HG03457 (cell line): ENCODE data around the gene TREML2.

Source experiments
- ATAC-seq: cut with Tn5 transposase; IDR thresholded peaks from one replicate; pipeline ENCODE4 v1.9.1; 2021; ENCODE audit warnings: moderate number of reproducible peaks; ENCODE audit not compliant: unreplicated experiment

The TREML2 gene

DNA sequence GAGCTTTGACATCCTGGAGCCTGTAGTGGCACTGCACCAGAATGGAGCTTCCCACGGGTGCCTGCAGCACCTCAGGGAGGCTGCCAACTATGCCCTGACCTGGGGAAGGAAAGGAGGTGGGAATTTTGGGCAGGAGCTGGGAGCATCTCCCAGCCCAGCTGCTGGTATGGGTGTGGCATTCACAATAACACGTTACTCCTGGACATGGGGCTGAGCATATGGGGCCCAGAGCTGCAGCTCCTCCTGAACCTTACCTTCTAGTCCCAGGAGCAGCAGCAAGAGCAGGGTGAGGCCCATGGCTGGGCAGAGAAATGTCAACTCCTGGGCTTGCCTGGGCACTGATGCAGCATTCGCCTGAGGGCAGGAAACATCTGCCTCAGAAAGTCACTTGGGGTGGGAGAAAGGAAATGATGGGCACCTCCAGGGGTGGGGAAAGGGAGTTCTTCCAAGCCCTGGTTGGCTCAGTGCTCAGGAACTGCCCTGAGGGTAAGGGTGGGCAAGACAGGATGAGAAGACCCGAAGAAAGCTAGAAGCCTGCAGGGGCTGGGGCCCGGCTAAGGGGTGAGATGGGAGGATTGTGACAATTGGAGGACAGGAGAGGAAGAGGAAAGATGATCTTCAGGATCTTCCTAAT lies 46.8 kb downstream of the TREML2 start, which contains the start of gene TREML1:
Gene TREML1 (minus strand): TSS at position 356 of the 634 bp plus-strand sequence. CDS start 59 bp downstream, at position 297.
- no peak for ATAC-seq

DNA sequence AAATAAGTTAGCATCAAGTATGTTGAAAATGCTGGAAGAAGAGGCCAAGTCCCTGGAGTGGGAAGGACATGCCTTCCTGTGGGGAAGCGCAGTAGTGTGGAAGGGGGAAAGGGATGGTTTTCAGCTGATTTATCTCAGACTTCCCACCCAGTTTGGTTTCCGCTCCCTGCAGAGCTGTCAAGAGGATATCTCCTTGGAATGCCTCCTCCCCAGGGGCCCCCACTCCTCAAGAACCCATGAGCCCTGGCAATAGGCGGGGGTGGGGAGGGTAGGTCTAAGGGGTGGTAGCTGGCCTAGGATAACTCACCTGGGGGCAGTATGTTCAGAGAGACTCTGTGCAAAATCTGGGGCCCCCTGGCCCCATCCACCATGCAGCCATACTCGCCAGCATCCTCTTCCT lies 47.5 kb downstream of the TREML2 start:
- ATAC-seq = no peak

DNA sequence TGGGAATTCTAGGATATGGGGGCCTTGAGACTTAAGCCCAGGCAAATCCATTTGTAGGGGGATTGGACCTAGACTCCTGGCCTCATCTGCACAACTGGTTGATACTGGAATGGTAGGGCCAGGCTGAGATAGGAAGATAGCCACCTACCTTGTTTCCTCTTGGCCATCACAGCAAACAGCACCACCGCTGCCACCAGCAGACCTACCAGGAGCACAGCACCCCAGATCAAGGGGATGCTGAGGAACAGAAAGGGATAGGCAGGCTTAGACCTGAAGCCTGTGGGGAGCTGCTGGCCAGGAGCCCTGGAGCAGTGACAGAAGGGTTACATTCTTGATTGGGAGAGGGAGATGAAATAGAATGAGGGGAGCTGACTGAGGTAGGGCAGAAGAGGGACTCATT lies 50.3 kb downstream of the TREML2 start:
- no peak for ATAC-seq

DNA sequence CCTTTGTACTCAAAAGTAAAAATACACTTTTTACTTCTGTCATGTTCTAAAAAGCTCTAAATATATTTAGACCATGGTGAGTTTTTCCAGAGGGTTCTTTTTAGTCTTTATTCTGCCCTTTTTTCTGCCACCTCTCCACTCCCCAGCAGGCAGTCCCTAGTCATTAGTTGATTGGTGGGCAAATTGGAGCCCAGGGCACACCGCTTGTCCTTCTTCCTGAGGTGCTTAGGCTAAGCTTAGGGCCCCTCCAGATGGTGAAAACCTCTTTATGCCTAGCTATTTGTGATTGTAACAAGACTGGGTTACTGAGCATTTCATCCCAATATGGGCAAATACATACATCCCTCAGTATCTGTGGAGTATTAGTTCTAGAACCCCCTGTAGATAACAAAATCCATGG lies 53.0 kb downstream of the TREML2 start:
- no peak for ATAC-seq
